ENCODE data around the gene AGTRAP.

GRCh38 chr1:11797525-11798216 lies 61.7 kb downstream of the AGTRAP start:
- TF ChIP-seq CTCF (IDR thresholded peaks at IDR 0.05) (no peak), POLR2A (IDR thresholded peaks at IDR 0.05) (no peak)

All from uterus (tissue), 2 donors.